GM12874 (cell line): ENCODE measurements around the gene ARTN.

Experiments
- TF ChIP-seq, protein P1 (sequence below): IDR thresholded peaks from 2 replicates; pipeline ENCODE4 v1.5.1; 2011; ENCODE audit warnings: low read depth, mild to moderate bottlenecking, control low read depth, low read length, moderate library complexity; ENCODE audit not compliant: insufficient read depth

Gene ARTN

DNA sequence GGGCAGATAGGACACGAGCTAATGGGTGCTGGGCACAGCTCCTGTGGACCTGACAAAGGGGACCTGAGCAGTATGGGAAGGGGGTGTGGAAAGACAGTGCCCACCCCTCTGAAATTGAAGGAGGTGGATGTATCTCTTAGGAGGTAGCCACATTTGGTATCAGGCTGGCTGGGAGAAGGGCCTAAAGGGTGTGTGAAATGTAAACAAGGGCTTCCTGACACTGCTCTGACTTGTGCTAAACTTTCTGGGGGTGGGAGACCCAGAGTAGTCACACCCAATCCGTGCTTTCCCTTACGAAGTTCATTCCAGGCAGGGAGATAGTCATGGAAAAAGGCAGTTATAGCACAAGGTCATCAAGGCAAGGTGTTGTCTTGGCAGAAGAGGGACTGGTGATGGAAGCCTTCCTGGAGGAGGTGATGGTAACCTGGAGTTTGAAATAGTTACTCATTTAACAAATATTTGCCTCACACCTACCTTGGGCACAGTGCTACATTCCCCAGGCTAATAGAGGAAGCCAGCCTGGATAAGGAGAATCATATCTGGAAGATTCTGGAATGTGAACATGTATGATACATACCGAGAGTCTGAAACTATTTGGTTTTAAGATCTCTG lies 52.5 kb downstream of the ARTN start:
- TF ChIP-seq, protein P1, sequence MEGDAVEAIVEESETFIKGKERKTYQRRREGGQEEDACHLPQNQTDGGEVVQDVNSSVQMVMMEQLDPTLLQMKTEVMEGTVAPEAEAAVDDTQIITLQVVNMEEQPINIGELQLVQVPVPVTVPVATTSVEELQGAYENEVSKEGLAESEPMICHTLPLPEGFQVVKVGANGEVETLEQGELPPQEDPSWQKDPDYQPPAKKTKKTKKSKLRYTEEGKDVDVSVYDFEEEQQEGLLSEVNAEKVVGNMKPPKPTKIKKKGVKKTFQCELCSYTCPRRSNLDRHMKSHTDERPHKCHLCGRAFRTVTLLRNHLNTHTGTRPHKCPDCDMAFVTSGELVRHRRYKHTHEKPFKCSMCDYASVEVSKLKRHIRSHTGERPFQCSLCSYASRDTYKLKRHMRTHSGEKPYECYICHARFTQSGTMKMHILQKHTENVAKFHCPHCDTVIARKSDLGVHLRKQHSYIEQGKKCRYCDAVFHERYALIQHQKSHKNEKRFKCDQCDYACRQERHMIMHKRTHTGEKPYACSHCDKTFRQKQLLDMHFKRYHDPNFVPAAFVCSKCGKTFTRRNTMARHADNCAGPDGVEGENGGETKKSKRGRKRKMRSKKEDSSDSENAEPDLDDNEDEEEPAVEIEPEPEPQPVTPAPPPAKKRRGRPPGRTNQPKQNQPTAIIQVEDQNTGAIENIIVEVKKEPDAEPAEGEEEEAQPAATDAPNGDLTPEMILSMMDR, result no peak

DNA sequence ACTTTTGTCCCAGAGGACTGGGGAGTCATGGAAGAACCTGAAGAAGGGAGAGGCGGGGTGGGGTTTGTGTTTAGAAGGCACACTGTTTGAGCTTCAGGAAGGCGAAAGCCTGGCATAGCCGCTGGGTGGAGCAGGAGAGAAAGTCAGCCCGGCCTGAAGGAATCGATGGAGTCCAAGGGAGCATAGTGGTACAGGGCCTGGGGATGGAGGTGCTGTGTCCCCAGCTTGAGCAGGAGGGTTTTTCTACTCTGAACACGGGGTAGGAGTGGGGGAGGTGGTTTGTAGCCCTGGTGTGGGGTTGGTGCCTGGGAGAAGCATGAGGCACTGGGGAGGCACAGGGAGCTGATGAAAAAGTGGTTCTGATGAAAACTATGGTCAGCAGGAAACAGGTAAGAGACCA lies 53.1 kb downstream of the ARTN start:
- TF ChIP-seq, protein P1, result no peak
